A673 (cell line): ENCODE results near the gene KCNMB1.

Experiments
- EZH2 ChIP-seq: fragments of 200-600 bp; sonication (generic); IDR thresholded peaks from 2 replicates; pipeline ENCODE4 v1.6.1; 2017; ENCODE audit warnings: borderline replicate concordance, low read depth, mild to moderate bottlenecking, mixed read lengths, antibody characterized with exemption, low read length; ENCODE audit not compliant: poor library complexity, severe bottlenecking
- TF ChIP-seq, protein P1 (sequence below): fragments of 300-800, 200-600 bp; sonication (generic); conservative IDR thresholded peaks from 2 replicates; pipeline ENCODE4 v1.5.1; 2017; ENCODE audit warnings: low read depth, mild to moderate bottlenecking, antibody characterized with exemption, low read length, moderate library complexity, mixed read lengths

DNA sequence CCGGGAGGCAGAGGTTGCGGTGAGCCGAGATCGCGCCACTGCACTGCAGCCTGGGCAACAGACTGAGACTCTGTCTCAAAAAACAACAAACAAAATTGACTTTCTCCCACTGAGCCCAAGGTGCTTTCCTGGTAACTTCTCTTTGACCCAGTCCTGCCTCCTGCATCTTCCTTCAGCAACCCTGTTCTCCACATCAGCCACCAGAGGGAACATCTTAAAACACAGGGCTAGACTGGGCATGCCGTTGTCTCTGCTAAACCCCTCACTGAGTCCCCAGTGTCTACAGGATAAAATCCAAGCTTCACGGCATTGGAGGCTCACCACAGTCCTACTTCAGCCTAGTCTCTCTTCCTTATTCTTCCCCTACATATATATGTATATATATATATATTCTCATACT is 39.8 kb upstream of the KCNMB1 start:
- TF ChIP-seq, protein P1, sequence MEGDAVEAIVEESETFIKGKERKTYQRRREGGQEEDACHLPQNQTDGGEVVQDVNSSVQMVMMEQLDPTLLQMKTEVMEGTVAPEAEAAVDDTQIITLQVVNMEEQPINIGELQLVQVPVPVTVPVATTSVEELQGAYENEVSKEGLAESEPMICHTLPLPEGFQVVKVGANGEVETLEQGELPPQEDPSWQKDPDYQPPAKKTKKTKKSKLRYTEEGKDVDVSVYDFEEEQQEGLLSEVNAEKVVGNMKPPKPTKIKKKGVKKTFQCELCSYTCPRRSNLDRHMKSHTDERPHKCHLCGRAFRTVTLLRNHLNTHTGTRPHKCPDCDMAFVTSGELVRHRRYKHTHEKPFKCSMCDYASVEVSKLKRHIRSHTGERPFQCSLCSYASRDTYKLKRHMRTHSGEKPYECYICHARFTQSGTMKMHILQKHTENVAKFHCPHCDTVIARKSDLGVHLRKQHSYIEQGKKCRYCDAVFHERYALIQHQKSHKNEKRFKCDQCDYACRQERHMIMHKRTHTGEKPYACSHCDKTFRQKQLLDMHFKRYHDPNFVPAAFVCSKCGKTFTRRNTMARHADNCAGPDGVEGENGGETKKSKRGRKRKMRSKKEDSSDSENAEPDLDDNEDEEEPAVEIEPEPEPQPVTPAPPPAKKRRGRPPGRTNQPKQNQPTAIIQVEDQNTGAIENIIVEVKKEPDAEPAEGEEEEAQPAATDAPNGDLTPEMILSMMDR: peak; percentile 28; the same call in 1 of the 2 replicates
- TF ChIP-seq EZH2: no peak
